Smooth muscle cell (in vitro differentiated cells): Measurements from ENCODE around the gene PLN. TPM values are rescaled to one million over a fixed set of nuclear protein-coding genes. Genes with fewer than 3 reads are reported as not detected.

Experiments used
- DNase-seq: peaks from one replicate; lab custom pipeline; 2025; ENCODE audit not compliant: unreplicated experiment; lab: John Stamatoyannopoulos, UW
- H2AFZ ChIP-seq: fragments of 200-600 bp; sonication (generic); 2 replicates; pipeline ENCODE4 v1.6.0; 2016; ENCODE audit warnings: antibody characterized with exemption, low read depth, mild to moderate bottlenecking
- H3F3A ChIP-seq: fragments of 200-600 bp; sonication (generic); 2 replicates; pipeline ENCODE4 v1.6.0; 2017; ENCODE audit warnings: antibody characterized with exemption, low read depth
- H3K27ac ChIP-seq: fragments of 200-600 bp; sonication (generic); 2 replicates; pipeline ENCODE4 v1.5.1; 2016; ENCODE audit warnings: low read depth, mild to moderate bottlenecking
- H3K27me3 ChIP-seq: fragments of 200-600 bp; sonication (generic); 2 replicates; pipeline ENCODE4 v1.6.1; 2016; ENCODE audit warnings: low read depth, mild to moderate bottlenecking
- H3K36me3 ChIP-seq: fragments of 200-600 bp; sonication (generic); 2 replicates; pipeline ENCODE4 v1.5.1; 2016; ENCODE audit warnings: low read depth
- H3K4me1 ChIP-seq: fragments of 200-600 bp; sonication (generic); 2 replicates; pipeline ENCODE4 v1.5.1; 2016; ENCODE audit warnings: low read depth
- H3K4me2 ChIP-seq: fragments of 200-600 bp; sonication (generic); 2 replicates; pipeline ENCODE4 v1.6.0; 2016; ENCODE audit warnings: mild to moderate bottlenecking
- H3K4me3 ChIP-seq: fragments of 200-600 bp; sonication (generic); 2 replicates; pipeline ENCODE4 v1.5.1; 2016; ENCODE audit warnings: mild to moderate bottlenecking
- H3K79me2 ChIP-seq: fragments of 200-600 bp; sonication (generic); 2 replicates; pipeline ENCODE4 v1.6.0; 2016; ENCODE audit warnings: low read depth, mild to moderate bottlenecking
- H3K9ac ChIP-seq: fragments of 200-600 bp; sonication (generic); 2 replicates; pipeline ENCODE4 v1.6.0; 2016; ENCODE audit warnings: low read depth
- H3K9me3 ChIP-seq: fragments of 200-600 bp; sonication (generic); replicated peaks from 2 replicates; pipeline ENCODE4 v1.5.1; 2016; ENCODE audit warnings: low read depth
- H4K20me1 ChIP-seq: fragments of 200-600 bp; sonication (generic); 2 replicates; pipeline ENCODE4 v1.6.0; 2016; ENCODE audit warnings: low read depth
- WGBS: methylation state at CpG from one replicate; pipeline ENCODE4 v1.1.7; 2016; ENCODE audit warnings: low lambda C conversion rate; 5-methylcytosine and 5-hydroxymethylcytosine counted together
- polyA plus RNA-seq: library from polyadenylated mRNA; unstranded; fragments of >200 nt; fragmentation: Nextera tagmentation; extraction: Ambion mirVana; gene quantifications from 2 replicates; pipeline ENCODE4 v1.2.1, GENCODE V29; 2016
- total RNA-seq: library from RNA; depleted of rRNA; stranded (reverse); fragments of >200 nt; gene quantifications from 2 replicates; pipeline ENCODE4 v1.2.3, GENCODE V29; 2014
- TF ChIP-seq, protein P1 (sequence below): fragments of 200-600 bp; sonication (generic); IDR thresholded peaks from 2 replicates; pipeline ENCODE4 v1.5.1; 2017; ENCODE audit warnings: borderline replicate concordance, mild to moderate bottlenecking, antibody characterized with exemption; ENCODE audit not compliant: insufficient read depth, poor library complexity, severe bottlenecking

Gene PLN
- total and polyA plus RNA-seq, 2 experiments from 2014 or later, result 0.75 to 2.9 TPM

DNA sequence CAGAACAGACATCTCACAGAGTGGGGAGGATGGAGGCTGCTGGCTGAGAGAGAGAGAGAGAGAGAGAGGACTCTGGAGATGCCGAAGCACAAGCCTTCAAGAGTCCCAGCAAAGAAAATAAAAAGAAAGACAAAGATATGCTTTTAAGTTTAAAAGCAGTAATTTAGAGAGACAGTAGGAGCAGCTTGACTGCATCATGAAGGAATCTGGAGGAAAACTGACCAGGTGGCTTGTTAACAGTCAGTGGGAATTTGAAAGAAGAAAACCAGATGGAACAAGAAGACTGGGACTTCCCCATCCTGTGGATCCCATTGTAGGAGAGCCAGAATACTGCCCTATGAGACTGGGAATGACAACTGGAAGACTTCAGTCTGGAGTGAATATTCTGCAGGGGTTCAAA, 46.3 kb upstream of the PLN start:
- Histone ChIP-seq H3K9me3 (no peaks in the 10 kb centered on the region), H3K27ac (no peak overlapping the region), H2AFZ (no peak overlapping the region), H3K27me3 (no peaks in the 10 kb centered on the region), H4K20me1 (peaks cover 99% of the 10 kb centered on the region), H3K4me2 (no peak overlapping the region), H3K79me2 (peaks cover 20% of the 10 kb centered on the region), H3K4me1 (no peaks in the 10 kb centered on the region), H3K4me3 (no peak overlapping the region), H3F3A (no peaks in the 10 kb centered on the region), H3K9ac (no peak overlapping the region), H3K36me3 (peaks cover 9% of the 10 kb centered on the region)
- 83% methylated on average over 1 of the region's 1 CpG for WGBS
- no peak for DNase-seq
- TF ChIP-seq, protein P1, sequence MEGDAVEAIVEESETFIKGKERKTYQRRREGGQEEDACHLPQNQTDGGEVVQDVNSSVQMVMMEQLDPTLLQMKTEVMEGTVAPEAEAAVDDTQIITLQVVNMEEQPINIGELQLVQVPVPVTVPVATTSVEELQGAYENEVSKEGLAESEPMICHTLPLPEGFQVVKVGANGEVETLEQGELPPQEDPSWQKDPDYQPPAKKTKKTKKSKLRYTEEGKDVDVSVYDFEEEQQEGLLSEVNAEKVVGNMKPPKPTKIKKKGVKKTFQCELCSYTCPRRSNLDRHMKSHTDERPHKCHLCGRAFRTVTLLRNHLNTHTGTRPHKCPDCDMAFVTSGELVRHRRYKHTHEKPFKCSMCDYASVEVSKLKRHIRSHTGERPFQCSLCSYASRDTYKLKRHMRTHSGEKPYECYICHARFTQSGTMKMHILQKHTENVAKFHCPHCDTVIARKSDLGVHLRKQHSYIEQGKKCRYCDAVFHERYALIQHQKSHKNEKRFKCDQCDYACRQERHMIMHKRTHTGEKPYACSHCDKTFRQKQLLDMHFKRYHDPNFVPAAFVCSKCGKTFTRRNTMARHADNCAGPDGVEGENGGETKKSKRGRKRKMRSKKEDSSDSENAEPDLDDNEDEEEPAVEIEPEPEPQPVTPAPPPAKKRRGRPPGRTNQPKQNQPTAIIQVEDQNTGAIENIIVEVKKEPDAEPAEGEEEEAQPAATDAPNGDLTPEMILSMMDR, result no peak

DNA sequence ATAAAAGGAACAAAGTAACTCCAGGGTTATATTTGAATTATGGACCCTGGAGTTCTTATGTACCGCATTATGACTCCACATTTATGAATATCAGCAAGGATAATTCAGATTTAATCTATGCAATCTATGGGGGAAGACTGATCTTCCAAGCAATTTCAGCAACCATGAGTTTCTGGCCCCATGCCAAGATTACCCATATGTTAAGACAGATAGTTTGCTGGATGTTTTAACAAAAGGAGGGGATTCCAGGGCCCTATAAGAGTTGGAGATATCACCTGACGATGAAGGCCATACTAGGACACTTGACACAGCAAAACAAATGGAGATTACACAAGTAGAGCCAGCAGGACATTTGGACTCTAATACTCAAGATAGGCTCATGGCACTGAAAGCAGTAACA, 45.9 kb upstream of the PLN start:
- WGBS, result 63% methylated on average over 2 of the region's 2 CpGs

DNA sequence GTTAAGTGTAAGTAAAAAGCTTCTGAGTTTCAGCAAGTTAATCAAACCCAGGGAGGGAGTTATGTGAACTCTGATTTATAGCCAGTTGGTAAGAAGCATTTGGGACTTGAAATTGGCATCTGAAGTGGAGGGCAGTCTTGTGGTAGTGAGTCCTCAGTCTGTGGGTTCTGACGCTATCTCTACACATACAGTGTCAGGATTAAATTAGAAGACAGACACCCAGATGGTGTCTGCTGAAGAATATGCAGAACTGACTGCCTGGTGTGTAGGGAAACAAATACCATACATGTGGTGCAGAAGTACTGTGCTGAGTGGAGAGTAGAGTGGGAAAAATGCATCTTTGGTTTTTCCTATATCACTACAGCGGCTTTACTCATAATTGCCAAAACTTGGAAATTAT, 43.5 kb upstream of the PLN start:
- no peaks in the 10 kb centered on the region for H3K9me3 ChIP-seq
- H3K4me1 ChIP-seq, result no peaks in the 10 kb centered on the region
- no peak for DNase-seq
- WGBS, result 92% methylated on average over 2 of the region's 2 CpGs
- no peak overlapping the region for H2AFZ ChIP-seq
- H3K27me3 ChIP-seq, result no peaks in the 10 kb centered on the region
- no peak overlapping the region for H3K9ac ChIP-seq
- no peak overlapping the region for H3K27ac ChIP-seq
- peaks cover 99% of the 10 kb centered on the region for H4K20me1 ChIP-seq
- peaks cover 9% of the 10 kb centered on the region for H3K36me3 ChIP-seq
- H3F3A ChIP-seq, result no peaks in the 10 kb centered on the region
- no peak overlapping the region for H3K4me3 ChIP-seq
- no peak overlapping the region for H3K4me2 ChIP-seq
- TF ChIP-seq, protein P1, result no peak
- peaks cover 17% of the 10 kb centered on the region for H3K79me2 ChIP-seq

More for the DNA sequence above, 45.9 kb upstream of the PLN start:
- Histone ChIP-seq H3F3A (no peaks in the 10 kb centered on the region), H3K27me3 (no peaks in the 10 kb centered on the region), H3K27ac (no peak overlapping the region), H3K4me2 (no peak overlapping the region), H3K9me3 (no peaks in the 10 kb centered on the region), H3K79me2 (peaks cover 20% of the 10 kb centered on the region), H2AFZ (no peak overlapping the region), H3K9ac (no peak overlapping the region), H3K4me1 (no peaks in the 10 kb centered on the region), H3K36me3 (peaks cover 9% of the 10 kb centered on the region), H4K20me1 (peaks cover 99% of the 10 kb centered on the region), H3K4me3 (no peak overlapping the region)
- no peak for DNase-seq
- TF ChIP-seq, protein P1, result no peak

DNA sequence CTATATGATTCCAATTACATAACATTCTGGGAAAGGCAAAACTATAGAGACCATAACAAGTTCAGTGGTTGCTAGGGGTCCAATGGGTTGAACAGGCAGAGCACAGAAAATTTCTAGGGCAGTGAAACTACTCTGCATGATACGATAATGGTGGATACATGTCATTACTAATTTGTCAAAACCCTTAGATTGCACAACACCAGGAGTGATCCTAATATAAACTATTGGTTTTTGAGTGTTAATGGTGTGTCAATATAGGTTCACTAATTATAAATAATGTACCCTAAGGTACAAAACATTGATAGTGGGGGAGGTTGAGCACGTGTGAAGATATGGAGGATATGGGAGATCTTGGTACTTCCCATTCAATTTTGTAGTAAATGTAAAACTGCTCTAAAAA, 42.4 kb upstream of the PLN start:
- TF ChIP-seq, protein P1, result no peak
- Histone ChIP-seq H3F3A (no peaks in the 10 kb centered on the region), H3K9me3 (no peaks in the 10 kb centered on the region), H3K36me3 (peaks cover 9% of the 10 kb centered on the region), H3K27ac (no peak overlapping the region), H3K4me2 (no peak overlapping the region), H3K9ac (no peak overlapping the region), H2AFZ (no peak overlapping the region), H3K79me2 (peaks cover 26% of the 10 kb centered on the region), H3K4me1 (no peaks in the 10 kb centered on the region), H4K20me1 (peaks cover 99% of the 10 kb centered on the region), H3K4me3 (no peak overlapping the region), H3K27me3 (no peaks in the 10 kb centered on the region)
- no peak for DNase-seq
- 95% methylated on average over 2 of the region's 2 CpGs for WGBS
